GM12891 (cell line): Measurements from ENCODE around the gene EXOC4.

ENCODE experiments used
- POLR2A ChIP-seq: IDR thresholded peaks from 2 replicates; pipeline ENCODE4 v1.6.1; 2011; ENCODE audit warnings: low read depth, low read length, control low read depth
- POLR2AphosphoS5 ChIP-seq: IDR thresholded peaks from 2 replicates; pipeline ENCODE4 v1.6.1; 2011; ENCODE audit warnings: low read depth, low read length, control low read depth

DNA sequence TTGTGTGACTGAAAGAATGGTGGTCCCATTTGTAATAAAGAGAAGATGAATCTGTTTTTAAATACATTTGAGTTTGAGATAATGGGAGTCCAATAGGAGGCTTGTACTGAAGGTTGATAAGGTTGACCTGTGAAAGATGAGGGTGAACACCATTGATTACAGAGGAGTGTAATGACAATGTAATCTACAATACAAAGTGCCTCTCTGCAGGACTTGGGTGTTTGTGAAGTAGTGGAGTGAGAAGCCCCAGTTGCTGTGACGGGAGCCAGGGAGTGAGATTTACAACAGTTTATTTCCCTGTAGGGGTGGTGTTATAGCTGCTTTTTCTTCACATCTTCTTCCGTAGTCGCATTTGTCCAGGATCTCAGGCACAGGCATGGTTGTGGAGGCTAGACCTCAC is 189.9 kb downstream of the EXOC4 start:
- TF ChIP-seq POLR2AphosphoS5 (no peak), POLR2A (no peak)
